GM12878 (cell line): Measurements from ENCODE around the gene P3H2. TPM values are rescaled to one million over a fixed set of nuclear protein-coding genes. Genes with fewer than 3 reads are reported as not detected.

Experiments
- ATAC-seq: fragments of 200-7000 bp; cut with Tn5 transposase; 3 replicates; pipeline ENCODE4 v1.9.1; 2020; ENCODE audit warnings: mild to moderate bottlenecking, moderate library complexity
- BruUV-seq: library from RNA; stranded (reverse); fragments of 400-500 nt; replicated peaks from 2 replicates; lab custom pipeline; 2021; lab: Mats Ljungman, UMichigan
- CTCF ChIA-PET: fragments of 300-600 bp; sonication (Branson Sonifier 250); formaldehyde crosslinking; extraction: SDS; loops from one replicate; lab custom pipeline; 2021; ENCODE audit warnings: inconsistent platforms; lab: Yijun Ruan, JAX
- POLR2A ChIA-PET: fragments of 350-600 bp; formaldehyde crosslinking; extraction: SDS; loops from one replicate; lab custom pipeline; 2021; ENCODE audit warnings: inconsistent platforms; lab: Charles Lee
- RAD21 ChIA-PET: fragments of 300-600 bp; sonication (Branson Sonifier 250); formaldehyde crosslinking; loops from one replicate; lab custom pipeline; 2023; ENCODE audit warnings: antibody characterized with exemption; ENCODE audit not compliant: unreplicated experiment; lab: Charles Lee
- SMC1A ChIA-PET: fragments of 300-600 bp; sonication (Branson Sonifier 250); formaldehyde crosslinking; loops from one replicate; lab custom pipeline; 2023; ENCODE audit not compliant: unreplicated experiment, uncharacterized antibody; lab: Charles Lee
- DNase-seq: peaks from one replicate; pipeline ENCODE4 v3.0.0-alpha.2; 2011; ENCODE audit warnings: low read depth, low spot score
- FAIRE-seq: peaks from 3 replicates; lab custom pipeline; 2011; peaks lifted over from hg19 to GRCh38; lab: Jason Lieb, UNC
- H2AFZ ChIP-seq: 2 replicates; pipeline ENCODE4 v1.6.0; 2011; ENCODE audit warnings: low read depth, low read length, control low read depth; ENCODE audit not compliant: control insufficient read depth
- H3K27ac ChIP-seq: 2 replicates; pipeline ENCODE4 v1.5.1; 2011; ENCODE audit warnings: control low read depth; ENCODE audit not compliant: control insufficient read depth, insufficient read depth
- H3K27me3 ChIP-seq, 2 experiments: replicated peaks in 1 of 2; 2 replicates each; pipeline versions ENCODE4 v1.6.0 to v1.6.1; 2011; ENCODE audit warnings: low read length in 1 of 2; ENCODE audit not compliant: control insufficient read depth in 2 of 2, insufficient read depth in 2 of 2
- H3K36me3 ChIP-seq, 2 experiments: 2 replicates each; pipeline ENCODE4 v1.5.1; 2011; ENCODE audit warnings: low read length in 1 of 2; ENCODE audit not compliant: control insufficient read depth in 2 of 2, insufficient read depth in 2 of 2
- H3K4me1 ChIP-seq: 2 replicates; pipeline ENCODE4 v1.6.1; 2011; ENCODE audit warnings: mild to moderate bottlenecking, low read length, moderate library complexity, mixed read lengths; ENCODE audit not compliant: control insufficient read depth, insufficient read depth
- H3K4me2 ChIP-seq: 2 replicates; pipeline ENCODE4 v1.6.0; 2011; ENCODE audit warnings: control low read depth; ENCODE audit not compliant: control insufficient read depth, insufficient read depth
- H3K4me3 ChIP-seq: fragments of 200-600 bp; sonication (generic); 2 replicates; pipeline ENCODE4 v1.5.1; 2016
- H3K79me2 ChIP-seq: 2 replicates; pipeline ENCODE4 v1.6.0; 2011; ENCODE audit warnings: low read length; ENCODE audit not compliant: control insufficient read depth, insufficient read depth
- H3K9ac ChIP-seq: 2 replicates; pipeline ENCODE4 v1.8.0; 2011; ENCODE audit warnings: low read length, control low read depth, mixed read lengths; ENCODE audit not compliant: control insufficient read depth, insufficient read depth
- H3K9me3 ChIP-seq: replicated peaks from 3 replicates; pipeline ENCODE4 v1.5.1; 2011; ENCODE audit warnings: mild to moderate bottlenecking, low read length; ENCODE audit not compliant: control insufficient read depth, insufficient read depth
- H4K20me1 ChIP-seq: 2 replicates; pipeline ENCODE4 v1.6.0; 2011; ENCODE audit not compliant: control insufficient read depth, insufficient read depth
- NFIC ChIP-seq: IDR thresholded peaks from 2 replicates; pipeline ENCODE4 v1.6.1; 2012; ENCODE audit warnings: low read depth, mild to moderate bottlenecking, inconsistent platforms, low read length, moderate library complexity
- NR2F1 ChIP-seq: fragments of 450-650 bp; conservative IDR thresholded peaks from 2 replicates; pipeline ENCODE4 v1.6.1; 2017; ENCODE audit warnings: mild to moderate bottlenecking
- RAD21 ChIP-seq: IDR thresholded peaks from 2 replicates; pipeline ENCODE4 v1.6.1; 2011; ENCODE audit warnings: mild to moderate bottlenecking, low read depth, low read length, moderate library complexity; ENCODE audit not compliant: insufficient read depth
- RELB ChIP-seq: fragments of 450-650 bp; IDR thresholded peaks from 2 replicates; pipeline ENCODE4 v1.6.1; 2017; ENCODE audit warnings: low read depth, mild to moderate bottlenecking, moderate library complexity
- SMAD1 ChIP-seq: fragments of 450-650 bp; IDR thresholded peaks from 2 replicates; pipeline ENCODE4 v1.6.1; 2018; ENCODE audit warnings: mild to moderate bottlenecking, low read depth; ENCODE audit not compliant: partially characterized antibody
- SMC3 ChIP-seq: IDR thresholded peaks from 2 replicates; pipeline ENCODE4 v1.6.1; 2011; ENCODE audit warnings: low read length, improper control_type of control experiment, borderline replicate concordance
- SUZ12 ChIP-seq: fragments of 200-600 bp; sonication (generic); IDR thresholded peaks from one replicate; pipeline ENCODE4 v1.6.1; 2018; ENCODE audit warnings: antibody characterized with exemption, mild to moderate bottlenecking; ENCODE audit not compliant: unreplicated experiment
- ZNF274 ChIP-seq: IDR thresholded peaks from one replicate; pipeline ENCODE4 v1.8.0; 2011; ENCODE audit not compliant: insufficient read length, insufficient read depth
- WGBS: methylation state at CpG from one replicate; pipeline ENCODE4 v1.1.6; 2016; ENCODE audit warnings: low lambda C conversion rate; ENCODE audit not compliant: insufficient replicate concordance, insufficient coverage; ENCODE audit errors: missing lambda C conversion rate; 5-methylcytosine and 5-hydroxymethylcytosine counted together
- in situ Hi-C: fragments of 300-500 bp; cut with MboI; formaldehyde crosslinking; loops from 9 replicates; pipeline ENCODE4 v1.14.3; 2018; ENCODE audit warnings: mixed read lengths
- intact Hi-C: fragments of 100-400 bp; cut with micrococcal nuclease; formaldehyde crosslinking; loops from one replicate; pipeline ENCODE4 v1.14.2; 2022; ENCODE audit not compliant: unreplicated experiment
- polyA plus RNA-seq, 11 experiments: library from polyadenylated mRNA; depleted of rRNA in 4 of 11; unstranded in 6 of 11; stranded (reverse) in 5 of 11; fragments of >200 nt; fragmentation: Nextera tagmentation in 4 of 11; fragmentation: Illumina TruSeq in 1 of 11; extraction: Ambion mirVana in 4 of 11; extraction: Trizol in 1 of 11; gene quantifications; 1 replicate in 1 of 11; 2 replicates in 10 of 11; pipeline versions ENCODE4 v1.2.1 to v1.2.3, GENCODE V29; 2011 to 2016; ENCODE audit warnings: inconsistent platforms in 2 of 11, missing spikeins in 2 of 11, low read depth in 1 of 11
- total RNA-seq, 4 experiments: library from RNA; depleted of rRNA in 3 of 4; stranded (reverse); fragments of >200 nt in 3 of 4; fragmentation: Illumina TruSeq in 1 of 4; extraction: Trizol in 1 of 4; gene quantifications; 2 replicates each; pipeline versions ENCODE4 v1.2.1 to v1.2.3, GENCODE V29; 2013 to 2021

The P3H2 gene
- total and polyA plus RNA-seq, 10 of the 15 experiments (the other 5 are each of a cell fraction or from before 2014, with no cell fraction given): 27.0 to 97.6 (median 83.2) TPM

GRCh38 chr3:189953551-189953950 lies 167.1 kb downstream of the P3H2 start:
- BruUV-seq: no TSS peak
- SMC1A ChIA-PET: interaction anchor here (0.8 to 11.1 kb wide), 3 partner anchors 441 to 681 kb away, joined by 3 to 213 read pairs (median 9); no protein-coding TSS in a partner anchor
- Histone ChIP-seq H3K4me1 (peaks cover 2% of the 10 kb centered on the region; the same call in 1 of the 2 replicates), H3K79me2 (no peaks in the 10 kb centered on the region), H3K27me3 (no peaks in the 10 kb centered on the region; a peak in 1 of 4 replicates), H3K9ac (no peak overlapping the region), H4K20me1 (no peaks in the 10 kb centered on the region), H2AFZ (no peak overlapping the region), H3K27ac (no peak overlapping the region), H3K4me3 (no peak overlapping the region), H3K9me3 (no peaks in the 10 kb centered on the region), H3K4me2 (no peak overlapping the region)
- RAD21 ChIA-PET: interaction anchor here (7.6 kb wide), 1 partner anchor 681 kb away, joined by 195 read pairs; no protein-coding TSS in a partner anchor
- ATAC-seq (no peak), FAIRE-seq (no peak)
- CTCF ChIA-PET: interaction anchor here (0.6 to 8.8 kb wide), 6 partner anchors 8 to 912 kb away, joined by 3 to 89 read pairs (median 4); no protein-coding TSS in a partner anchor
- 40% methylated on average over 4 of the region's 4 CpGs for WGBS
- in situ Hi-C loops: no loop called here
- TF ChIP-seq NFIC (no peak), RELB (no peak), SMC3 (no peak), SUZ12 (no peak), RAD21 (no peak), ZNF274 (no peak), SMAD1 (no peak), NR2F1 (no peak)
- TF ChIP-seq, all 136 proteins: peak for 0
- DNase-seq: no peak
- POLR2A ChIA-PET: interaction anchor here (0.7 kb wide), 1 partner anchor 663 kb away, joined by 3 read pairs; no protein-coding TSS in a partner anchor
- H3K36me3 ChIP-seq: no peaks in the 10 kb centered on the region
- intact Hi-C loops: no loop called here
